H1 (cell line): ENCODE data around the gene CGREF1.

Source experiments
- ATF3 ChIP-seq: IDR thresholded peaks from 2 replicates; pipeline ENCODE4 v1.6.1; 2011; ENCODE audit warnings: low read depth, mild to moderate bottlenecking, low read length; ENCODE audit not compliant: insufficient read depth
- CREB1 ChIP-seq: IDR thresholded peaks from 2 replicates; pipeline ENCODE4 v1.6.1; 2012; ENCODE audit warnings: inconsistent platforms
- CTCF ChIP-seq, 3 experiments: IDR thresholded peaks; 1 replicate in 2 of 3; 2 replicates in 1 of 3; pipeline versions ENCODE4 v1.5.1 to v1.6.1; 2011; ENCODE audit warnings: low read length in 3 of 3, mild to moderate bottlenecking in 3 of 3, inconsistent platforms in 2 of 3, low read depth in 1 of 3, moderate library complexity in 1 of 3; ENCODE audit not compliant: insufficient read depth in 1 of 3; ENCODE audit errors: control extremely low read depth in 1 of 3
- EP300 ChIP-seq, 2 experiments: IDR thresholded peaks; 1 replicate in 1 of 2; 2 replicates in 1 of 2; pipeline ENCODE4 v1.6.1; 2011 to 2012; ENCODE audit warnings: low read depth in 2 of 2, low read length in 2 of 2, mild to moderate bottlenecking in 2 of 2, borderline replicate concordance in 1 of 2, inconsistent platforms in 1 of 2, moderate library complexity in 1 of 2
- JUN ChIP-seq: IDR thresholded peaks from 2 replicates; pipeline ENCODE4 v1.6.1; 2011; ENCODE audit warnings: low read depth, mild to moderate bottlenecking, improper control_type of control experiment, low read length
- KDM5A ChIP-seq: fragments of 200-600 bp; IDR thresholded peaks from 2 replicates; pipeline ENCODE4 v1.7.1; 2012; ENCODE audit warnings: mild to moderate bottlenecking, low read length, inconsistent platforms, mixed read lengths
- POLR2A ChIP-seq, 2 experiments: IDR thresholded peaks; 1 replicate in 1 of 2; 2 replicates in 1 of 2; pipeline ENCODE4 v1.6.1; 2011; ENCODE audit warnings: low read depth in 2 of 2, low read length in 2 of 2, mild to moderate bottlenecking in 2 of 2; ENCODE audit errors: control extremely low read depth in 1 of 2
- RNF2 ChIP-seq: fragments of 200-900, 300-1000 bp; sonication (generic); IDR thresholded peaks from 2 replicates; pipeline ENCODE4 v1.7.1; 2016; ENCODE audit warnings: borderline replicate concordance, low read depth, mild to moderate bottlenecking, antibody characterized with exemption, low read length; ENCODE audit not compliant: poor library complexity, severe bottlenecking; ENCODE audit errors: missing control alignments
- TAF1 ChIP-seq: IDR thresholded peaks from 2 replicates; pipeline ENCODE4 v1.6.1; 2011; ENCODE audit warnings: mild to moderate bottlenecking, low read depth, low read length
- TCF12 ChIP-seq: IDR thresholded peaks from 2 replicates; pipeline ENCODE4 v1.6.1; 2011; ENCODE audit warnings: low read depth, mild to moderate bottlenecking, low read length
- YY1 ChIP-seq: IDR thresholded peaks from 2 replicates; pipeline ENCODE4 v1.6.1; 2011; ENCODE audit warnings: low read depth, mild to moderate bottlenecking, low read length
- TF ChIP-seq, protein P1 (sequence below): IDR thresholded peaks from 2 replicates; pipeline ENCODE4 v1.6.1; 2012; ENCODE audit warnings: inconsistent platforms

- TF ChIP-seq CTCF (IDR thresholded peaks at IDR 0.05; ENCODE audit: control extremely low read depth in 1 of 3, insufficient read depth in 1 of 3, low read depth in 1 of 3, low read length in 3 of 3) (peak in 2 of 3 experiments; percentile 46 to 60; a peak in 2 of 4 replicates), RNF2 (no peak), YY1 (no peak), EP300 (IDR thresholded peaks at IDR 0.05; ENCODE audit: borderline replicate concordance in 1 of 2, low read depth in 2 of 2, low read length in 2 of 2) (no peak), TAF1 (no peak; the same call in 1 of the 2 replicates), TCF12 (no peak), ATF3 (no peak), POLR2A (IDR thresholded peaks at IDR 0.05; ENCODE audit: control extremely low read depth in 1 of 2, low read depth in 2 of 2, low read length in 2 of 2) (no peak), JUN (no peak), CREB1 (peak; percentile 85), KDM5A (0 out of 2 replicates have a peak, but pooled peaks have one; percentile 7)
- TF ChIP-seq, protein P1, sequence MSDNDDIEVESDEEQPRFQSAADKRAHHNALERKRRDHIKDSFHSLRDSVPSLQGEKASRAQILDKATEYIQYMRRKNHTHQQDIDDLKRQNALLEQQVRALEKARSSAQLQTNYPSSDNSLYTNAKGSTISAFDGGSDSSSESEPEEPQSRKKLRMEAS, result 0 out of 2 replicates have a peak, but pooled peaks have one; percentile 14
Measured at GRCh38 chr2:27133905-27134780, 15.2 kb upstream of the CGREF1 start, which contains the start of gene PREB.
